Urothelium cell line (cell line): ENCODE data around the gene GJA8.
"Not testable (repeated sequence)": the region's sequence is repeated elsewhere in the genome, so short reads cannot be mapped to it uniquely, and the experiment has no call there.

Experiments used
- DNase-seq: peaks from one replicate; pipeline ENCODE4 v3.0.0; 2011; ENCODE audit warnings: low spot score, mixed read lengths
- FAIRE-seq: peaks from 2 replicates; lab custom pipeline; 2011; peaks lifted over from hg19 to GRCh38; lab: Jason Lieb, UNC

The GJA8 gene

GRCh38 chr1:147902253-147902845, at the start of gene GJA8:
Gene GJA8 (plus strand): TSS chr1:147902795. CDS start chr1:147907956, 5,161 bp downstream.
- FAIRE-seq: no peak

GRCh38 chr1:147853391-147853790, 49.2 kb upstream of the GJA8 start:
- DNase-seq (no peak), FAIRE-seq (no peak)

More at GRCh38 chr1:147902253-147902845, at the start of gene GJA8:
- no peak for DNase-seq

GRCh38 chr1:147854989-147855388, 47.6 kb upstream of the GJA8 start:
- not testable (repeated sequence) for DNase-seq, FAIRE-seq

- FAIRE-seq, DNase-seq: not testable (repeated sequence)
Observed at GRCh38 chr1:147855996-147856395, 46.6 kb upstream of the GJA8 start.

- DNase-seq, FAIRE-seq: not testable (repeated sequence)
Observed at GRCh38 chr1:147867204-147867603, 35.4 kb upstream of the GJA8 start.

GRCh38 chr1:147878022-147878421, 24.6 kb upstream of the GJA8 start:
- no peak for FAIRE-seq
- DNase-seq: no peak

- FAIRE-seq: no peak
- no peak for DNase-seq
Observed at GRCh38 chr1:147879911-147880310, 22.7 kb upstream of the GJA8 start.

- FAIRE-seq (no peak), DNase-seq (no peak)
Observed at GRCh38 chr1:147882535-147882934, 20.1 kb upstream of the GJA8 start.

- FAIRE-seq (no peak), DNase-seq (peak; percentile 81)
Observed at GRCh38 chr1:147890177-147890790, 12.3 kb upstream of the GJA8 start.

- DNase-seq: no peak
- no peak for FAIRE-seq
Observed at GRCh38 chr1:147891088-147891487, 11.5 kb upstream of the GJA8 start.

- FAIRE-seq (no peak), DNase-seq (peak; percentile 37)
Observed at GRCh38 chr1:147892216-147892615, 10.4 kb upstream of the GJA8 start.

GRCh38 chr1:147892731-147893214, 9.8 kb upstream of the GJA8 start:
- FAIRE-seq: no peak
- peak; percentile 64 for DNase-seq

GRCh38 chr1:147895123-147895522, 7.5 kb upstream of the GJA8 start:
- no peak for FAIRE-seq
- DNase-seq: no peak

- no peak for FAIRE-seq
- DNase-seq: peak; percentile 27
Observed at GRCh38 chr1:147897029-147897752, 5.4 kb upstream of the GJA8 start.

- no peak for FAIRE-seq
Observed at GRCh38 chr1:147897789-147898188, 4.8 kb upstream of the GJA8 start.

GRCh38 chr1:147904726-147905125, 2.1 kb downstream of the GJA8 start:
- no peak for DNase-seq
- FAIRE-seq: no peak

More at GRCh38 chr1:147897789-147898188, 4.8 kb upstream of the GJA8 start:
- no peak for DNase-seq

- DNase-seq (no peak), FAIRE-seq (no peak)
Observed at GRCh38 chr1:147907786-147908509, 5.4 kb downstream of the GJA8 start.

GRCh38 chr1:147912553-147912952, 10.0 kb downstream of the GJA8 start:
- no peak for FAIRE-seq
- no peak for DNase-seq

GRCh38 chr1:147913362-147913942, 10.9 kb downstream of the GJA8 start:
- DNase-seq: no peak
- FAIRE-seq: no peak

GRCh38 chr1:147919896-147920295, 17.3 kb downstream of the GJA8 start:
- no peak for FAIRE-seq

GRCh38 chr1:147924813-147925212, 22.2 kb downstream of the GJA8 start:
- FAIRE-seq (no peak), DNase-seq (no peak)

More at GRCh38 chr1:147919896-147920295, 17.3 kb downstream of the GJA8 start:
- DNase-seq: no peak
